Measurements from ENCODE around the gene EPHB2.

Gene EPHB2

GRCh38 chr1:22782406-22782805 lies 71.8 kb downstream of the EPHB2 start:
- no peak for DNase-seq

GRCh38 chr1:22784317-22784716 lies 73.7 kb downstream of the EPHB2 start:
- DNase-seq = no peak

DNA sequence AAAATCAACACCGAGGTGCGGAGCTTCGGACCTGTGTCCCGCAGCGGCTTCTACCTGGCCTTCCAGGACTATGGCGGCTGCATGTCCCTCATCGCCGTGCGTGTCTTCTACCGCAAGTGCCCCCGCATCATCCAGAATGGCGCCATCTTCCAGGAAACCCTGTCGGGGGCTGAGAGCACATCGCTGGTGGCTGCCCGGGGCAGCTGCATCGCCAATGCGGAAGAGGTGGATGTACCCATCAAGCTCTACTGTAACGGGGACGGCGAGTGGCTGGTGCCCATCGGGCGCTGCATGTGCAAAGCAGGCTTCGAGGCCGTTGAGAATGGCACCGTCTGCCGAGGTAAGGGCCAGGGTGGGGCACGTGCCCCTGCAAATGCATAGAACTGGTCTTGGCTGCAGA lies 74.1 kb downstream of the EPHB2 start:
- DNase-seq = no peak

DNA sequence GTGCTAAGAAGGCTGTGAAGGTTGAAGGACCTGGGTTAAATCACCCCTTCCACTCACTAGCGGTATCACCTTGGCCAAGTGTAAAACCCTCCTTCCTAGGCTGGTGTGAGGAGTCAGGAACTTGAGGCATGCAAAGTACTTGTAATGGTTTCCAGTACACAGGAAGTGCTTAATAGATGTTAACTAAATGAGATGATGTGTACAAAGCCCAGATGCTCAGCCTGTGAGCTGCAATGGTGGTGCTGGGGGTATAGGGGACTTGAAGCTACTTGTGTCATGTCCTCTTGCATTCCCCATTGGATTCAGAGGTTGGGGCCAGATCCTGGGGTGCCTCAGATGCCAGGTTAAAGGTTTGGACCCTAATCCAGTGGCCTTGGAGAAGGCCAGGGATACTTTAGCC lies 75.5 kb downstream of the EPHB2 start:
- DNase-seq = no peak

DNA sequence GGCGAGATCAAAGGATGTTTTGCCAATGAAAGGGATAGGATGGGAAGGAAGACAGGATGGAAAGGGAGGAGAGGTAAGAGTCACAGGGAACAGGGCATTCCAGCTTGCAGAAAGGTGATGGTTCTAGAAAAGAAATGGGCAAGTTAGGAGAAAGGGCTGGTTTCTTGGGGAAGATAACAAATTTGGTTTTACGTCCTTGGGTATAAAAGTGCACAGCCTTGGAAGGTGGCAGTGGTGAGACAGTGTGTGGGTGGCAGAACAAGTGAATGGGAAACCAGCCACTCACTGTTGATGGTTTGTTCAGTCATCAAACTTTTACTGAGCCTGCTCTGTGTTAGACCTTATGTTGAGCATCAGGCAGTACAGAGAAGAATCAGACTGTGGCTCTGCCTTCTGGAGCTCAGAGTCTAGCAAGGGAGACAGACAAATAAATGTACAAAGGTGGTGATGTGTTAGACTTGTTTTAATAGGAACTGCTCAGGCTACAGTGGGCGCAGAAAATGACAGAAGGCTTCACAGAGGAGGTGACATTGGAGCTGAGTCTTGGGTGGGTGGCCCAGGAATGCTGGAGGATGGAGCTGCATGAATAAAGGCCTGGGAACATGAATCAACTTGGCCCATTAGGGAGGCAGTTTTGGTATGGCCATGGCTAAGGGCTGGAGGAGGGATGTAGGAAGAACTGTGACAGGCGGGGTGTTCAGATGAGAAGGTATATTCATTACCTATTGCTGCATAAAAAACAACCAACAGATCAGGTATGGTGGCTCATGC lies 76.3 kb downstream of the EPHB2 start:
- DNase-seq = no peak

- DNase-seq = no peak
Observed at GRCh38 chr1:22787636-22788035, 77.0 kb downstream of the EPHB2 start.

DNA sequence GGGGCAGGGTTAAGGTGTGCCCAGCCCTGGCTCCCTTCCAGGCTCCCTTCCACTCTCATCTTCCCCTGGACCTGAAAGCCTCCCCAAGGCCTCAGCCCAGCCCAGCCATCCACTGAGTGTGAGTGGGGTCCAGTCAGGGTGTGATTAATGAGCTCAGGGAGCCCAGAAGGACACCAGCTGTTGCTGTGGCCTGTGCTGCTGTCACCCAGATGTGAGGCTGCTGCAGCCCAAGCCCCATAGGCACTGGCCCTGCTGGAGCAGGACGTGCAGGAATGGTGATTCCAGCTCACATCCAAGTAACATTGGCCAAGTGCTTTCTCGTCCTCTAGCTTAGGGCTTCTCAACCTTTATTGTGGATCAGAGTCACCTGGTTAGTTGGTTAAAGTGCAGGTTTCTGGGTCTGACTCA lies 77.6 kb downstream of the EPHB2 start:
- DNase-seq = no peak

DNA sequence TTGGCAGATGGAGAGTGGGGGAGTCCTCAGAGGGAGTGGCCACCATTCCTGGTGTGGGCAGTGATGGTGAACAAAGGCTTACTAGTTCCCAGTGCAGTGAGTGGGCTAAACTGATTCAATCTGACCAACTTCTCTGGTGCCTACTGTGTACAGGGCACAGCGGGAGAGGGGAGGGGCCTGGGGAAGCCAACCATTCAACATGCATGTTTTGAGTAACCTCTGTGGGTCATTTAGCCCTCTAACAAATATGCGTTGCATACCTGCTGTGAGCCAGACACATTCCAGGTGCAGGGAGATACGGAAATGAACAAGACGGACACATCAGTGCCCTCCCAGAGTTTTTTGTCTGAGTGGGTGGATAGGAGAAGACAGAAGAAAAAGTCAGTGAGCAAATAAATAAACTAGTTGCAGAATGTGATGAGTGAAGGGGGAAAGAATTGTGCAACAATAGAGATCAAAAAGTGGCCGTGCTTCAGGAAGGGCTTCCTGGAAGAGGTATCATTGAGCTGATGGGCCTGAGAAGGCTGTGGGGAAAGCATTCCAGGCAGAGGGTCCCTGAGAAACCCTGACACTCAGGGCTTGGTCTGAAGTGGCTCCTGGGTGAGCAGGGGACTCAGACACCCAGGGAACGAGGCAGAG lies 78.8 kb downstream of the EPHB2 start:
- no peak for DNase-seq

DNA sequence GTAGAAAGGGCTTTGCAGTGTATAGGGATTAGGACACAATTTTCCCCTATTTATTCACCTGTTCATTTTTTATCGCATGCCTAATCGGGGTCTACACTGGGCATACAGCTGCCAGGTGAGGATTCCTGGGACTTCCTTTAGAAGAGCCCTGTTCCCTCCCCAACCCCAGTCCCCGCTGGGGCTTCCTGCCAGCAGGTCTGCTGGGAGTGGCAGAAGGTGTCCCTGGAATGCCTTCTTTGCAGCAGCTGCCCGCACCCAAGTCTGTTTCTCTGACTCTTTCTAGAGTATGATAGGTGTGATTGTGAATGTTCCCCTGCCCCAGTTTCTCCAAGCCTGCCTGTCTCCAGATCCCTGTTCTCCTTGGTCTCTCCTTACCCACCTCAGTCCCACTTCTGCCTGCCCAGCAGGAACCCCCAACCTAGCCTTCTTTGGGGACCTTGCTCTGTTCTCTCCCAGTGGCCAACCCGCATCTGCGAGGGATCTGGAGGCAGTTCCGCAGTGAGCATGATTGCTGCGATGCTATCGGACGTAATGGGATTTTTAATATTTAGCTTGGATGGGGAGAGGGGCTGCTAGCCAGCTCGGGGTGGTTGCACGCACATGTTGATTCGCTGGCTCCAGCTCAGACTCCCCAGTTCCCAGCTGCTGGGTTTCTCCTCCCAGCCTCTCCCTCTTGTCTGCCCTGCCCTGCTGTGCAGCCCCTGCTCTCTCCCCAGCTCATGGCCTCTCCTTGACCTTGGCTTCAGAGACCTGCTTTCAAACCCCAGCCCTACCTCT lies 79.8 kb downstream of the EPHB2 start:
- DNase-seq = no peak

GRCh38 chr1:22791831-22792347 lies 81.2 kb downstream of the EPHB2 start:
- DNase-seq = no peak

DNA sequence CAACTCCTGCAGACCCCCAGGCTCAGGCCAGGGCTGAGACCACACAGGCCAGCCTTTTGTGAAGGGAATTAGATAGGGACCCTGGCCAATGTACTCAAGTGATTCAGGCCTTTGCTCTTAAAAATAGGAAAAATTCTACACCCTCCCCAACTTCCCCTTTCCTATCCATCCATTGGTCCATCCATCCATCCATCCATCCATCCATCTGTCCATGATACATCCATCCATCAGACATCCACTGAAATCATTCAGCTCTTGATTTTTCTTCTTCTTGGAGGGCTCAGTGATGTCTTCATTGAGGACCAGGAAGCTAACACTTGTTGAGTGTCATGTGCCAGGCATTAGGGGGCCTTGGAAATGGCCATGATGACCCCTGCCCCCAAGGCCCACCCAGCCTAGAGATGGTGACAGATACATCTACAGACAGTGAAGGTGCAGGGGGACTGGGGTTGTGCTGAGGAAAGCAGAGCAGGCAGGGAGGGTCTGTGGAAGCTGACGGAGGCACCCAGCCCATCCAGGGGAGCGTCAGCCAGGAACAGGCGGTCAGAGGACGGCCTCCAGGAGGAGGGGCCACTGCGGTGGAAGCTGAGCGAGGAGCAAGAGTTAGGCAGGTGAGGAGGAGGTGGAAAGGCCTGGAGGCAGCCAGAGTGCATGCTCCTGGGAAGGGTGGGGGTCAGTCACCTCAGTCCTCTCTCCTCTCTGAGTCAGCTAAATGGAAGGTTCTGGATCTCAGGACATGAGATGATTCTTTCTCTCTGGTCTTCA lies 81.9 kb downstream of the EPHB2 start:
- DNase-seq = no peak

DNA sequence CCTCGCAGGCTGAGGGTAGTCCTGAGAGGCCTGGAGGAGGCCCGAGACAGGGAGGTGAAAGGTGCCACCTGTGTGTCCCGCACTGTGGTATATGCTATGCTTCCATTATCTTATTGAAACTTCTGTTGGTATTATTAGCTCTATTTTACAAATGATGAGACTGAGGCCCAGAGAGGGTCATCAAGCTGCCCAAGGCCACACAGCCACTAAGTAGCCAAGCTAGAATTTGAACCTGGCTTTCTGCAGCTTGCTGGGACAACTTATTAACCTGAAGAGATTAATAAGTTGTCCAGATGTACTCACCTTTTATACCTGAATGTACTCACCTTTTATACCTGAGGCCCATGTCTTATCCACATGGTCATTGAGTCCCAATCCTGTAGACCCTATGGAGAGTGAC lies 83.0 kb downstream of the EPHB2 start:
- no peak for DNase-seq

DNA sequence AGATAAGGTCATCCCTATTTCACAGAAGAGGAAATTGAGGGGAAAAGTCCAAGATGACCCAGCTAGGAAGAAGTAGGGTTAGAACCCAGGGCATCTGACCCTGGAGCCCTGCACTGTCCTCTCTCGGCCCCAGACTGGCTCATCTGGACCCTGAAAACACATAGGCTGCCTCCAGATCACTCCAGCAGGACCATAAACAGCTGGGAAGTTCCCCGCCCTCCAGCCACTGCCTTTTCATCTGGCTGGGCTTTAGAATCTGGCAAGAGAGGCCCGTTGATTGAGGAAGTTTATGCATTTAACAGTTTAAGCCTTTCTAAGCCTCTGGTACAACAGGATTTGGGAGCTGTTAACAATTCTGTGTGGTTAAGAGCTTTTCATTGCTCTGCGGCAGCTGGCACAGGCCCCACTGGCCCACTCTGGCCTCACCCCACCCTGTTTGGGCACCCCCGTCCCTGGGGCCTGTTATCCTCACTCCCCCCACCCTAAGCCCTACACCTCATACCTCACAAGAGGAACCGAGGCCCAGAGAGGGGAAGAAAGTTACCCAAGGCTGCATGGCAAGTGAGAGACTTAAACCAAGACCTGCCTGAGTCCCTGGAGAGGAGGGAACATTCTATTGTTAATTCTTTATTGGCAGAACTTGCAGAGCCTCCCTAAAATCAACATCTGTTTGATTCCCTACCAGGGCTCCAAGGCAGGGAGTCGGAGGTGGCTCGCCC lies 84.2 kb downstream of the EPHB2 start:
- no peak for DNase-seq

- DNase-seq = no peak
Observed at GRCh38 chr1:22795366-22795714, 84.7 kb downstream of the EPHB2 start.

- no peak for DNase-seq
Observed at GRCh38 chr1:22796642-22797041, 86.0 kb downstream of the EPHB2 start.

DNA sequence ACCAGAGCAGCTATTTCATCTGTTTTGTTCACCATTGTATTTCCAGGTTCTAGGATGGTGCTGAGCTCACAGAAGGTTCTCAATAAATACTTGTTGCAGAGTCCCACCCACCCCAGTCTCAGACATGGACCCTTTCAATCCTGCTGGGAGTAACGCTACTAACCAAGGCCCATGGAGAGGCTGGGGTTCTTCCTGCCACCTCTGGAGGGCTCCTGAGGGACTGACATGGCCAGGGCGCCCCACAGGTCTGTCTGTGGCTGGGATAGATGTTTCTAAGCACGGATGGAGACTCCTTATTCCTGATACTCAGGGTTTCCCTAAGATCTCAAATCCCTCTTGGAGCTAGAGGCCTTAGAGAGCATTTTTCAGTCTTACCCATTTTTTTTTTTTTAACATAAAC lies 87.4 kb downstream of the EPHB2 start:
- no peak for DNase-seq

DNA sequence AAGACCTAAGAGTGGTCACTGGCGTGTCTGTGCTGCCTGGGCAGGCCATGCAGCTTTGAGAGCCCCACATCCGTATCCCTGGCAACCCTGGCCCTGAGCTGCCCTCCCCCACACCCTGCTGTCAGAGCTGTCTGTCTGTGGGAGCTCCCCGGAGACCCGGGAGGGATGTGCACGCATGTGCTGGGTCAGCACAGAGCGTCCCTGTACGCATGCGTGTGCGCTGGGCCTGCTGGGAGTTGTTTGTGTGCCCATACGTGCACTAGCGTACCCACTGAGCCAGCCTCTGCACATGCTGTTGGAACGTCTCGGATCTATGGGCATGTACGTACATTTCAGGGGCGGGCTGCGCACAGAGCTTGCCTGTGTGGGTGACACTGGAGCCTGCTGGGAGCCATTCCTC lies 89.3 kb downstream of the EPHB2 start:
- DNase-seq = no peak

DNA sequence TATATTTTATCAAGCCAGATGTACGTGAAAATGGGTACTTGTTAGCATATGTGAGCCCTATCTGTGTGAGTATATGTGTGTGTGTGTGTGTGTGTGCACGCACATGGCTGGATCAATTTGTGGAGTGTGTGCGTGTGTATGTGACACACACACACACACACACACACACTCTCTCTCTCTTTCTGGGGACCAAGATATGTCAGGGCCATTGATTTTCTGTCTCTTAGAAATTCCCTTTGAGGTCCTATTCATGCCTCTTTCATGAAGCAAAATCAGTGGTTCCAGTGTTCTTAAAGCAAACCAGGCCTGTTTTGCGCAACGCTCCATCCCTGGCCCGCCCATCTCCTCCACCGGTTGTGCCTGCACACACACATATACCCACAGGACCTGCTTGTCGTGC lies 90.0 kb downstream of the EPHB2 start:
- no peak for DNase-seq

DNA sequence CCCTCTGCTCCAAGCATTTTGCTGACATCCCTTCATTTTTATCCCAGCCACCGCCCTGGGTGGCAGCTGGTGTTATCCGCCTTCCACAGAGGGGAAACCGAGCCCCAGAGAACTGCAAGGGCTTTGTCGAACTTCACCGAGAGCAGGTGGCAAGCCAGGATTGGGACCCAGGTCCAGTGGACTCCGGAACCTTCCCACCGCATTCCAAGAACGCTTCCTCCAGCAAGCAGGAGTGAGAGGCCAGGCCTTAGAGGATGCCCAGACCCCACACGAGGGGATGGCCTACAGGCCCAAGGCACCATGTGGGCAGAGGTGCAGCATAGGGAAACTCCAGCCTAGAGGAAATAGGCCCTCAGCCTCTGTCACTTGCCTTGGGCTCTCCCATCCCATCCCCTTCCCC lies 90.7 kb downstream of the EPHB2 start:
- no peak for DNase-seq

GRCh38 chr1:22801761-22802160 lies 91.1 kb downstream of the EPHB2 start:
- no peak for DNase-seq

- DNase-seq = no peak
Observed at GRCh38 chr1:22803833-22804232, 93.2 kb downstream of the EPHB2 start.

GRCh38 chr1:22804406-22804805 lies 93.8 kb downstream of the EPHB2 start:
- no peak for DNase-seq
